ENCODE data around the gene NPVF. TPM values are rescaled to one million over a fixed set of nuclear protein-coding genes. Genes with fewer than 3 reads are reported as not detected.

NPVF gene
- total and polyA plus RNA-seq, 2 of the 4 experiments (the other 2 are of a cell fraction) = not detected

DNA sequence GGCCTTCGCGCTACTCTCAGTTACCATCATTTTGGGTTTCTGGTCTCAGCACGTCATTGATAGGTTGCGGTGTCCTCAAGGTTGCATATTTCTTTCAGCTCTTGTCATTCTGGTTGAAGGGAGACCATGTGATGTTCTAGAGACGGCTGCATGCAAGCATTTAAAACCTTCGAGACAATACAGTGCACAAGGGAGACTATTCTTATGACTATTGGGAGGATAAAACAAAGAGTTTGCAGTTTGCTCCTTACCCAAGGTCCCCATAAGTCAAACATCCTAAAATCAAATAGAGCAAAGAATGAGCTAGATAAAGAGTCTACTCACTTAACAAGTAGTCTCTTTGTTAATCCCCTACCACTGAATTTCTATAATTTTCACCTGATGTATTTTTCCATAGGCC is 39.1 kb downstream of the NPVF start:
- Histone ChIP-seq H2BK15ac (ENCODE audit: low read depth, low read length) (no peak overlapping the region), H3K56ac (ENCODE audit: extremely low read depth, insufficient read depth, low read length) (no peak overlapping the region), H2AFZ (replicated peaks; ENCODE audit: low read length, poor library complexity) (no peak overlapping the region), H3K4ac (ENCODE audit: low read depth, low read length) (no peak overlapping the region), H3K4me3 (ENCODE audit: insufficient read depth, low read depth, low read length) (no peak overlapping the region), H3K9ac (ENCODE audit: low read depth, low read length) (no peak overlapping the region), H4K5ac (ENCODE audit: low read depth, low read length) (no peak overlapping the region), H3K27ac (ENCODE audit: insufficient read depth, low read length) (no peak overlapping the region), H3K79me1 (ENCODE audit: low read depth in 1 of 2, low read length in 2 of 2) (no peaks in the 10 kb centered on the region), H2AK9ac (replicated peaks; ENCODE audit: low read depth, low read length, poor library complexity) (no peak overlapping the region), H3K27me3 (ENCODE audit: control insufficient read depth, insufficient read depth, low read length) (peaks cover 13% of the 10 kb centered on the region), H4K20me1 (ENCODE audit: insufficient read depth, low read length) (no peaks in the 10 kb centered on the region), H4K8ac (ENCODE audit: low read depth in 2 of 2, low read length in 2 of 2) (no peak overlapping the region), H2BK5ac (ENCODE audit: low read depth, low read length, poor library complexity, severe bottlenecking) (no peak overlapping the region), H2AK5ac (ENCODE audit: low read depth, low read length) (no peak overlapping the region), H3K9me3 (ENCODE audit: control insufficient read depth, insufficient read depth, low read length) (no peaks in the 10 kb centered on the region), H3K23ac (ENCODE audit: low read depth, low read length) (no peak overlapping the region), H3K18ac (ENCODE audit: low read depth, low read length) (no peak overlapping the region), H3K14ac (replicated peaks; ENCODE audit: low read depth, low read length) (no peak overlapping the region), H3K36me3 (ENCODE audit: control insufficient read depth, insufficient read depth, low read length) (no peaks in the 10 kb centered on the region), H3K9me1 (ENCODE audit: insufficient read depth, low read length) (no peaks in the 10 kb centered on the region; the same call in 1 of the 2 replicates), H3K4me1 (ENCODE audit: control insufficient read depth, insufficient read depth, low read length) (no peaks in the 10 kb centered on the region), H3K4me2 (ENCODE audit: low read depth, low read length) (no peak overlapping the region), H2BK20ac (ENCODE audit: low read depth, low read length) (no peak overlapping the region), H4K91ac (ENCODE audit: insufficient read depth, low read depth, low read length) (no peak overlapping the region), H2BK120ac (ENCODE audit: low read depth, low read length) (no peak overlapping the region)
- intact Hi-C loops (cut with micrococcal nuclease) = no loop called here
- CTCF ChIA-PET = interaction anchor here (1.0 kb wide), 2 partner anchors 28 to 481 kb away, joined by 3 read pairs; no protein-coding TSS in a partner anchor
- no TSS peak for BruUV-seq (replicated peaks)
- TF ChIP-seq, protein P1, sequence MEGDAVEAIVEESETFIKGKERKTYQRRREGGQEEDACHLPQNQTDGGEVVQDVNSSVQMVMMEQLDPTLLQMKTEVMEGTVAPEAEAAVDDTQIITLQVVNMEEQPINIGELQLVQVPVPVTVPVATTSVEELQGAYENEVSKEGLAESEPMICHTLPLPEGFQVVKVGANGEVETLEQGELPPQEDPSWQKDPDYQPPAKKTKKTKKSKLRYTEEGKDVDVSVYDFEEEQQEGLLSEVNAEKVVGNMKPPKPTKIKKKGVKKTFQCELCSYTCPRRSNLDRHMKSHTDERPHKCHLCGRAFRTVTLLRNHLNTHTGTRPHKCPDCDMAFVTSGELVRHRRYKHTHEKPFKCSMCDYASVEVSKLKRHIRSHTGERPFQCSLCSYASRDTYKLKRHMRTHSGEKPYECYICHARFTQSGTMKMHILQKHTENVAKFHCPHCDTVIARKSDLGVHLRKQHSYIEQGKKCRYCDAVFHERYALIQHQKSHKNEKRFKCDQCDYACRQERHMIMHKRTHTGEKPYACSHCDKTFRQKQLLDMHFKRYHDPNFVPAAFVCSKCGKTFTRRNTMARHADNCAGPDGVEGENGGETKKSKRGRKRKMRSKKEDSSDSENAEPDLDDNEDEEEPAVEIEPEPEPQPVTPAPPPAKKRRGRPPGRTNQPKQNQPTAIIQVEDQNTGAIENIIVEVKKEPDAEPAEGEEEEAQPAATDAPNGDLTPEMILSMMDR (conservative IDR thresholded peaks at IDR 0.05; ENCODE audit: low read depth, low read length) = no peak
- TF ChIP-seq POLR2A (IDR thresholded peaks at IDR 0.05; ENCODE audit: low read depth, low read length) (no peak), RFX5 (IDR thresholded peaks at IDR 0.05; ENCODE audit: low read depth, low read length) (no peak), MXI1 (IDR thresholded peaks at IDR 0.05; ENCODE audit: borderline replicate concordance, low read depth, low read length) (no peak), MAFK (IDR thresholded peaks at IDR 0.05; ENCODE audit: low read depth, low read length) (no peak), FOS (IDR thresholded peaks at IDR 0.05; ENCODE audit: low read depth, low read length) (no peak), BHLHE40 (IDR thresholded peaks at IDR 0.05; ENCODE audit: low read depth, low read length) (no peak), RCOR1 (IDR thresholded peaks at IDR 0.05; ENCODE audit: insufficient replicate concordance, low read length) (no peak), RAD21 (IDR thresholded peaks at IDR 0.05; ENCODE audit: low read length) (no peak), NFE2L2 (IDR thresholded peaks at IDR 0.05; ENCODE audit: low read depth, low read length) (no peak), CEBPB (IDR thresholded peaks at IDR 0.05; ENCODE audit: low read depth, low read length) (no peak), CHD1 (IDR thresholded peaks at IDR 0.05; ENCODE audit: low read depth, low read length) (no peak)
- TF ChIP-seq, protein P2, sequence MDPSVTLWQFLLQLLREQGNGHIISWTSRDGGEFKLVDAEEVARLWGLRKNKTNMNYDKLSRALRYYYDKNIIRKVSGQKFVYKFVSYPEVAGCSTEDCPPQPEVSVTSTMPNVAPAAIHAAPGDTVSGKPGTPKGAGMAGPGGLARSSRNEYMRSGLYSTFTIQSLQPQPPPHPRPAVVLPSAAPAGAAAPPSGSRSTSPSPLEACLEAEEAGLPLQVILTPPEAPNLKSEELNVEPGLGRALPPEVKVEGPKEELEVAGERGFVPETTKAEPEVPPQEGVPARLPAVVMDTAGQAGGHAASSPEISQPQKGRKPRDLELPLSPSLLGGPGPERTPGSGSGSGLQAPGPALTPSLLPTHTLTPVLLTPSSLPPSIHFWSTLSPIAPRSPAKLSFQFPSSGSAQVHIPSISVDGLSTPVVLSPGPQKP (IDR thresholded peaks at IDR 0.05; ENCODE audit: borderline replicate concordance, low read depth, low read length) = no peak
- 100% methylated on average over 2 of the region's 6 CpGs; no CpG with 5 or more reads in 1 of the 2 experiments for whole genome bisulfite sequencing, 2 experiments (ENCODE audit: extremely low coverage in 2 of 2, insufficient read length in 1 of 2)
- POLR2A ChIA-PET (ENCODE audit: unreplicated experiment) = no interaction called here
- DNase-seq (no peak), ATAC-seq (ENCODE audit: low read depth) (no peak)
- in situ Hi-C loops (cut with MboI; ENCODE audit: low sequenced_read_pairs) = no loop called here
- dilution Hi-C loops (cut with HindIII; ENCODE audit: low sequenced_read_pairs, unreplicated experiment) = no loop called here

Measured in IMR-90 (cell line).